SU-DHL-6 (cell line): ENCODE data around the gene ABCA4.

ENCODE experiments used
- EZH2phosphoT487 ChIP-seq: fragments of 200-600 bp; sonication (generic), shearing (Covaris generic); conservative IDR thresholded peaks from 2 replicates; pipeline ENCODE4 v1.6.1; 2018; ENCODE audit warnings: mild to moderate bottlenecking, antibody characterized with exemption, low read length, moderate library complexity, mixed read lengths
- TF ChIP-seq, protein P1 (sequence below): fragments of 200-600 bp; sonication (generic); IDR thresholded peaks from one replicate; pipeline ENCODE4 v1.5.1; 2017; ENCODE audit warnings: antibody characterized with exemption, mild to moderate bottlenecking, low read length, moderate library complexity; ENCODE audit not compliant: insufficient read depth, poor library complexity, severe bottlenecking

DNA sequence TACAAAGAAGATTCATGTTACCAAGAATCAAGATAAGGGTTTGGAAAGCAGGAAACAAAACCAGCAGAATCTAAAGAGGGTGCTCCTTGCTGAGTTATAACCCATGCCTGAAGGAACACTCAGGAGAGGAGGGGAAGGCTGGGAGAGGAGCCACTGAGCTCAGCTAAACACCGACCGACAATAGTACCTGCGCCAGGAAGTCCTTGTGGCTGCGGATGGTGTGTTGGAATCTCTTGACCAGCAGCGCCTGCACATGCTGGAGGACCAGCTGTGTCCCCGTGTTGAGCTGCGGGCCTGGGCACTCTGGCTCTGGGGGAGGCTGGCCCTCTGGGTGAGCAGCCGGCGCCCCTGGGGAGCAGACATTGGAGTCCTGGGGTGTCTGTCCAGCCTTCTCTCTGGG lies 89.4 kb downstream of the ABCA4 start:
- TF ChIP-seq, protein P1, sequence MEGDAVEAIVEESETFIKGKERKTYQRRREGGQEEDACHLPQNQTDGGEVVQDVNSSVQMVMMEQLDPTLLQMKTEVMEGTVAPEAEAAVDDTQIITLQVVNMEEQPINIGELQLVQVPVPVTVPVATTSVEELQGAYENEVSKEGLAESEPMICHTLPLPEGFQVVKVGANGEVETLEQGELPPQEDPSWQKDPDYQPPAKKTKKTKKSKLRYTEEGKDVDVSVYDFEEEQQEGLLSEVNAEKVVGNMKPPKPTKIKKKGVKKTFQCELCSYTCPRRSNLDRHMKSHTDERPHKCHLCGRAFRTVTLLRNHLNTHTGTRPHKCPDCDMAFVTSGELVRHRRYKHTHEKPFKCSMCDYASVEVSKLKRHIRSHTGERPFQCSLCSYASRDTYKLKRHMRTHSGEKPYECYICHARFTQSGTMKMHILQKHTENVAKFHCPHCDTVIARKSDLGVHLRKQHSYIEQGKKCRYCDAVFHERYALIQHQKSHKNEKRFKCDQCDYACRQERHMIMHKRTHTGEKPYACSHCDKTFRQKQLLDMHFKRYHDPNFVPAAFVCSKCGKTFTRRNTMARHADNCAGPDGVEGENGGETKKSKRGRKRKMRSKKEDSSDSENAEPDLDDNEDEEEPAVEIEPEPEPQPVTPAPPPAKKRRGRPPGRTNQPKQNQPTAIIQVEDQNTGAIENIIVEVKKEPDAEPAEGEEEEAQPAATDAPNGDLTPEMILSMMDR, result no peak
- no peak for TF ChIP-seq EZH2phosphoT487
